ENCODE data around the gene HTR3A.

DNA sequence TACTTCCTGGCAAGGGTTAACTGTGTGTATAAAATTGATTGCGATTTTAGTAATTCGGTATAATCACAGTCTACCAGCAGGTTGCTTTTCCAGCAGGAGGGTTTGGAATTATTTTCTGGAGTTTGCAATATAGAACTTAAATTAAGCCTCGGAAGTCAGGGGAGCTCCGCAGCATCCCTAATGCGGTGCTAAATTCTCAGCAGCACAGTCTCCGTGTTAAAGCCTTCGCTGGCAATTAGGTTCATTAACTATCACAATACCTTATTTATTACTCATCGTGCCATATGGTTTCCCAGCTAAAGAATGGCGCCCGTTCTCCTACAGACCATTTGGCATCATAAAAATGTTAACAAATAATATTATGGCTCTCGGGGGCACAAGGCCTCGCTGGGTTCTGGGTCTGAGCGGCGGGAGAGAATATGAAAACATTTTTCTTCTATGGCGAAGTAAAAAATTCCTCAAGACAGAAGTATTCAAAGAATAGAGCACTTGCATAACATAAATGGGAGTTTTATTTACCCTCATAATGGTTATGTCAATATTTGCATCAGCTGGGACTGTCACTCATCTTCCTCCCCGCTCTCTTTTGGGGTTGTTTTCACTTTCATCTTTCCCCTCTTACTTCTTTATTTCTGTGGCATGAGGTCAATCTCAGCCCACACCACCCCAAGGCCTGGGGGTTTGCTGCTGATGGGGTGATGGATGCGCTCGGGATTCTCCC, 56.5 kb downstream of the HTR3A start:
- TF ChIP-seq, protein P1, sequence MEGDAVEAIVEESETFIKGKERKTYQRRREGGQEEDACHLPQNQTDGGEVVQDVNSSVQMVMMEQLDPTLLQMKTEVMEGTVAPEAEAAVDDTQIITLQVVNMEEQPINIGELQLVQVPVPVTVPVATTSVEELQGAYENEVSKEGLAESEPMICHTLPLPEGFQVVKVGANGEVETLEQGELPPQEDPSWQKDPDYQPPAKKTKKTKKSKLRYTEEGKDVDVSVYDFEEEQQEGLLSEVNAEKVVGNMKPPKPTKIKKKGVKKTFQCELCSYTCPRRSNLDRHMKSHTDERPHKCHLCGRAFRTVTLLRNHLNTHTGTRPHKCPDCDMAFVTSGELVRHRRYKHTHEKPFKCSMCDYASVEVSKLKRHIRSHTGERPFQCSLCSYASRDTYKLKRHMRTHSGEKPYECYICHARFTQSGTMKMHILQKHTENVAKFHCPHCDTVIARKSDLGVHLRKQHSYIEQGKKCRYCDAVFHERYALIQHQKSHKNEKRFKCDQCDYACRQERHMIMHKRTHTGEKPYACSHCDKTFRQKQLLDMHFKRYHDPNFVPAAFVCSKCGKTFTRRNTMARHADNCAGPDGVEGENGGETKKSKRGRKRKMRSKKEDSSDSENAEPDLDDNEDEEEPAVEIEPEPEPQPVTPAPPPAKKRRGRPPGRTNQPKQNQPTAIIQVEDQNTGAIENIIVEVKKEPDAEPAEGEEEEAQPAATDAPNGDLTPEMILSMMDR (IDR thresholded peaks at IDR 0.05; ENCODE audit: low read length), result no peak
- TF ChIP-seq EZH2 (IDR thresholded peaks at IDR 0.05; ENCODE audit: borderline replicate concordance, low read length), result no peak

Measured in OCI-LY1 (cell line).